ENCODE measurements around the gene KLK14. TPM values are rescaled to one million over a fixed set of nuclear protein-coding genes. Genes with fewer than 3 reads are reported as not detected.

The KLK14 gene
- total and polyA plus RNA-seq, 2 of the 8 experiments (the other 6 are each of a cell fraction or from before 2014, with no cell fraction given) = 0.09 to 1.2 TPM

- TF ChIP-seq CBX5 (IDR thresholded peaks at IDR 0.05; ENCODE audit: low read depth, low read length) = no peak
- TF ChIP-seq NANOG (IDR thresholded peaks at IDR 0.05; ENCODE audit: insufficient read depth, low read depth, low read length, poor library complexity, severe bottlenecking) = no peak
- no peak for TF ChIP-seq RNF2 (IDR thresholded peaks at IDR 0.05; ENCODE audit: borderline replicate concordance, low read depth, low read length, missing control alignments, poor library complexity, severe bottlenecking)
- TF ChIP-seq JUND (IDR thresholded peaks at IDR 0.05; ENCODE audit: low read length) = no peak
- TF ChIP-seq TAF7 (optimal IDR thresholded peaks at IDR 0.05; ENCODE audit: borderline replicate concordance, low read depth, low read length) = no peak
- no peak for TF ChIP-seq SP1 (IDR thresholded peaks at IDR 0.05; ENCODE audit: low read depth, low read length)
Measured at GRCh38 chr19:51055866-51056265, 26.8 kb downstream of the KLK14 start (continued).
